Colon (tissue), 2 donors: ENCODE results near the gene MPO.

Experiments used
- FAIRE-seq: peaks from 2 replicates; lab custom pipeline; 2012; peaks lifted over from hg19 to GRCh38; lab: Jason Lieb, UNC
- donor health status: control.
- donor health status: control.

Gene MPO

GRCh38 chr17:58278661-58279015 lies 2.1 kb downstream of the MPO start:
- no peak for FAIRE-seq

GRCh38 chr17:58277802-58278595 lies 2.7 kb downstream of the MPO start:
- no peak for FAIRE-seq

GRCh38 chr17:58277107-58277801 lies 3.5 kb downstream of the MPO start:
- FAIRE-seq: no peak

GRCh38 chr17:58276423-58276822 lies 4.3 kb downstream of the MPO start:
- FAIRE-seq: no peak

GRCh38 chr17:58275417-58275816 lies 5.3 kb downstream of the MPO start:
- no peak for FAIRE-seq

- no peak for FAIRE-seq
Observed at GRCh38 chr17:58273453-58274104, 7.2 kb downstream of the MPO start.

GRCh38 chr17:58272367-58273280 lies 8.1 kb downstream of the MPO start:
- FAIRE-seq: no peak

GRCh38 chr17:58271216-58271931 lies 9.4 kb downstream of the MPO start:
- no peak for FAIRE-seq

- no peak for FAIRE-seq
Observed at GRCh38 chr17:58270476-58271215, 10.1 kb downstream of the MPO start.

- FAIRE-seq: no peak
Observed at GRCh38 chr17:58269557-58270291, 11.0 kb downstream of the MPO start.

- FAIRE-seq: no peak
Observed at GRCh38 chr17:58268774-58269556, 11.8 kb downstream of the MPO start.

GRCh38 chr17:58268326-58268725 lies 12.4 kb downstream of the MPO start:
- FAIRE-seq: no peak

- FAIRE-seq: no peak
Observed at GRCh38 chr17:58267347-58268324, 13.1 kb downstream of the MPO start.

- no peak for FAIRE-seq
Observed at GRCh38 chr17:58265902-58266875, 14.5 kb downstream of the MPO start.

- no peak for FAIRE-seq
Observed at GRCh38 chr17:58265271-58265670, 15.5 kb downstream of the MPO start.

GRCh38 chr17:58264407-58265103 lies 16.2 kb downstream of the MPO start:
- FAIRE-seq: no peak
